Putamen (tissue), 1 donor: ENCODE measurements around the gene LRRK1.

Experiments used
- DNase-seq: peaks from one replicate; pipeline ENCODE4 v3.0.0-alpha.2; 2016; ENCODE audit warnings: low spot score

Gene LRRK1, protein sequence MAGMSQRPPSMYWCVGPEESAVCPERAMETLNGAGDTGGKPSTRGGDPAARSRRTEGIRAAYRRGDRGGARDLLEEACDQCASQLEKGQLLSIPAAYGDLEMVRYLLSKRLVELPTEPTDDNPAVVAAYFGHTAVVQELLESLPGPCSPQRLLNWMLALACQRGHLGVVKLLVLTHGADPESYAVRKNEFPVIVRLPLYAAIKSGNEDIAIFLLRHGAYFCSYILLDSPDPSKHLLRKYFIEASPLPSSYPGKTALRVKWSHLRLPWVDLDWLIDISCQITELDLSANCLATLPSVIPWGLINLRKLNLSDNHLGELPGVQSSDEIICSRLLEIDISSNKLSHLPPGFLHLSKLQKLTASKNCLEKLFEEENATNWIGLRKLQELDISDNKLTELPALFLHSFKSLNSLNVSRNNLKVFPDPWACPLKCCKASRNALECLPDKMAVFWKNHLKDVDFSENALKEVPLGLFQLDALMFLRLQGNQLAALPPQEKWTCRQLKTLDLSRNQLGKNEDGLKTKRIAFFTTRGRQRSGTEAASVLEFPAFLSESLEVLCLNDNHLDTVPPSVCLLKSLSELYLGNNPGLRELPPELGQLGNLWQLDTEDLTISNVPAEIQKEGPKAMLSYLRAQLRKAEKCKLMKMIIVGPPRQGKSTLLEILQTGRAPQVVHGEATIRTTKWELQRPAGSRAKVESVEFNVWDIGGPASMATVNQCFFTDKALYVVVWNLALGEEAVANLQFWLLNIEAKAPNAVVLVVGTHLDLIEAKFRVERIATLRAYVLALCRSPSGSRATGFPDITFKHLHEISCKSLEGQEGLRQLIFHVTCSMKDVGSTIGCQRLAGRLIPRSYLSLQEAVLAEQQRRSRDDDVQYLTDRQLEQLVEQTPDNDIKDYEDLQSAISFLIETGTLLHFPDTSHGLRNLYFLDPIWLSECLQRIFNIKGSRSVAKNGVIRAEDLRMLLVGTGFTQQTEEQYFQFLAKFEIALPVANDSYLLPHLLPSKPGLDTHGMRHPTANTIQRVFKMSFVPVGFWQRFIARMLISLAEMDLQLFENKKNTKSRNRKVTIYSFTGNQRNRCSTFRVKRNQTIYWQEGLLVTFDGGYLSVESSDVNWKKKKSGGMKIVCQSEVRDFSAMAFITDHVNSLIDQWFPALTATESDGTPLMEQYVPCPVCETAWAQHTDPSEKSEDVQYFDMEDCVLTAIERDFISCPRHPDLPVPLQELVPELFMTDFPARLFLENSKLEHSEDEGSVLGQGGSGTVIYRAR (N-terminal part only)

DNA sequence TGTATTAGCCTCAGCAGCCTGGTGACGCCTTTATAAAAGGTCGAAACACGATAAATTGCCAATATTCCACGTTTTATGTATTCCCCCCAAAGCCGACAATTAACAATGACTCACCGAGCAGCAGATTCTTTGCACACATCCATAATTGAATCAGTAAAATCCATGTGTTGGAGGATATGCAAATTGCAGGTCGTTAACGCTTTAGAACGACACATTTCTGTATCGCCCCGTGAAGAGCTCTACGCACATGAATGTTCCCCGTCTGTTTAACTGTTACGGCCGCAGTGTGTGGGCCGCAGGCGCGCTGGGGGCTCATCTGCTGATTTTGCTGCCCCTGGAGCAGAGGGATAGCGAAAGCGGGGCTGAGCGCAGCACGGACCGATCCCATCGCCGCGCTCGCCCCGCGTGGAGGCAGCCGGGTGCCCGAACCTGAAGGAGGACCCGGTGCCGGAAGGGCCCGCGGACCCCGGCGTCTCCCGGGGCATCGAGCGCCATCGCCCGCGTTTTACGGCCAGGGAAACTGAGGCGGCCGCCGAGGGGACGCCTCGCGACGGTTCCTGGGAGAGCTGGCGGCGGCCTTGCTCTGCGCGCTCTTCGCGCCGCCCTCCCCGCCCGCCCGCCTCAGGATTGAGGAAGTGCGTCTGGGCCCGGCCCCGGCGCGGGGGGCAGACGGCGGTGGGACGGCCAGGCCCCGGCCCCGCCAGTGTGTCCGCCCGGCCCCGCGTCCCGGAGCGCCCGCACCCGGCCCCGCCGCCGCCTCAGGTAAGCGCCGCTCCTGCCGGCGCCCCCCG lies at the start of gene LRRK1:
Gene LRRK1, plus strand, starts transcription at position 668 of the 791 bp plus-strand sequence. CDS start 5,276 bp downstream, outside the sequence.
- no peak for DNase-seq

DNA sequence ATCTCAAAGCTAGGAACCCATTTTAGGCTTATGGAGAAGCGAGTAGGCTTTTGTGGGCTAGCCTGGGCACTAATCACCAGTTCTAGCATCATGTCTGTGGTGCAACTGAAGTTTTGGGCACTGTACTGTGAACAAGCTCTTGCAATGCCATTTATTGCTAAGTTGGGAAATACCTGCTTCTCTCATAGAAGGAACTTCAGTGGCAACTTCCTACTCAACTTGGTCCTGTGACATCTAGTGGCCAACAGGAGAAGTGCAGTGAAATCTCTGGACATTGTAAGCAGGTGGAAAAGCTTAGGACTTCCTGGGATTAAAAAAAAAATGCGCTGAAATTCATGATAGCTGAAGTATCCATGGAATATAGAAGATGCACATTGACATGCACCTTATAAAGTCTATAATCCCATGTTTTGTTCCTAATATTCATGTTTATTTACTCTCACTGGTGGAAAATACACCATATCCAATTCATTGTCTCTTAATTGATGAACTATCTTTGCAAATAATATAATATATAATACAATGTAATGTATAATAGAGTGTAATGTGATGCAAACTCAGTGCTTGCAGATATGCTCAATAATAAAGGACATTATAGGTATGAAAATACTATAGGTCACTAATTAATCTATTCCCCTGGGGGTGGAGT lies 46.0 kb upstream of the LRRK1 start:
- DNase-seq: peak; percentile 62

DNA sequence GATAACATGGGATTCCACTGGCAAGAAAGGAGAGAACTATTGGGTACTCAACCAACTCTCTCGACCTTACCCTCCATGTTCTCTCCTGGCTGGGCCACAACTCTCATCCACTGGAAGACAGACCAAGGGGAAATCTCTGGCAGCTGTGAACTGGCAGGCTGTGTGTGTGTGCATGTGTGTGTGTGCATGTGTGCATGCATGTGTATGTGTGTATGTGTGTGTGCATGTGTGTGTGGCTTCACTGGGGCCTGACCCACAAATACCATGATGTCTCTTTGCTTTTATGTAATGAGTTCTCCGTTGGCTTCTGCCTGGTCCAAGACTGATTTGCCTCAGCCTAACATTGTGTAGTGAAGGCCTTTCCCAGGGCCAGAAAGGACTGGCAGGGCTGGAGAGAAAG lies 43.7 kb upstream of the LRRK1 start:
- DNase-seq: no peak

DNA sequence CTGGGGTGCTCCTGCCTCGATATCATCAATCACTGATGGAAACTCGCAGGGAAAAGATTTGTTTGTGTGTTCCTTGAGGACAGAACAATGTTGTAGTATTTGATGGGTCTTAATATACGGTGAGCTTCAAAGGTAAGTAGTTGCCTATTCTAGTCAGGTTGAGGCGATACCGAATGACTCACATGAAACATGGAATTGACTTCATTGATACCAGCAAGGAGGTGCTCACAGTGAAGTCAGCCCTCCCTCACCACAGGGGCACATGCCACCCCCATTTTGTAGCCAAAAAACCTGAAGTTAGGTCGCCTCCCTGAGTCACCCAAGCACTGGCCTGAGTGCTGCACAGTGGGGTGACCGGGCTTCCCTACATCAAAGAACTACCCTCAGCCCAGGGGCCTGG lies 43.2 kb upstream of the LRRK1 start:
- no peak for DNase-seq

DNA sequence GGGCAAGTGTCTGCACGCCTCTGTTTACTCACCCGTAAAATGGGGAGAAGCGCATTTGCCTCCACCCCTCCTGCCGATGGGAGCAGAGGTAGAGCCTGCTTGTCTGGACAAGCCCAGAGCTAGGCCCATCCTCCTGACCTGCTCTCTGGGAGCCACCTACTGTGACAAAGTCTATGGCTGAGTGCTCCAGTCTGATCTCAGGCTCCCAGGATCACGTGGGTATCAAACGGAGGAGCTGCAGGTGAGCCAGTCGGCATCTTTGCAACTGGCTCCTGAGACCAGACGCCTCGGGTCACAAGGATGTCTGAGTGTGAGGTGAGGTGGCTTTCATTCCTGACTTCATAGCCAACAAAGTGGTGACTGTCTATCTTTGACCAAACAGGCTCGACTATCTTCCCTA lies 41.6 kb upstream of the LRRK1 start:
- no peak for DNase-seq

DNA sequence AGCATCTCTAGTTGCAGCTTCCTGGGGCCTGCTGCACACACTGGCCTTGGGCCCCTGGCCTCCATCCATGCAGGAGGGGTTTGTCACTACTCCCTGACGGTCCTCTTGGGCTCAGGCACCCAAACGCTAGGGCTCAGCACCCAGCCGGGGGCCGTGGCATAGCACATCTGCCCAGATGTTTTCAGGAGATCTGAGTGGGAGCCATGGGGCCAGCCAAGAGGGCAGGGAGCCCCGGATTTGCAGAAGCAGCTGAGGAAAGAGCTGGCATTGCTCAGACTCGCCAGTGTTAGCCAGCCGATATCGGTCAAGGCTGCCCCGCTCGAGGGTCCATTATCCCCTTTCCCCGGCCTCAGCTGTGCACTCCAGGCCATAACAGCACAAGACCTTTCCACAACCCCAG lies 41.0 kb upstream of the LRRK1 start:
- DNase-seq: no peak

DNA sequence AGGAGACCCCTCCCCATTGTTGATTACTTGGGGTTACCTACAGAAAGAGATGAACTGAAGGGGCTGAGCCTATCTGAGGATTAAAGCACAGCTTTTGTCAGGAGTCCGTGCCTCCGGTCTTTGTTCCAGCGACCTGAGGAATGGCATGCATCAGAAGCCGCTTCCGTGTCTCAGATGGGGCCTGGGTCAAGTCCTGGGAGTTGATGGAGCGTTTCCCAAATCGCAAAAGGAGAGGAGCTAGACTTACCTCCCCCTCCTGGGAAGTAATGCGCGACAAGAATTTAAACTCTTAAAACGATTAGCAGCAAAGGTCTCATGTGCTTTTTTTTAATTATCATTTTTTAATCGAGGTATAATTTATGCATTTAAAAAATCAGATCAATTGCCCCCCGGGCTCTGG lies 40.5 kb upstream of the LRRK1 start:
- no peak for DNase-seq

DNA sequence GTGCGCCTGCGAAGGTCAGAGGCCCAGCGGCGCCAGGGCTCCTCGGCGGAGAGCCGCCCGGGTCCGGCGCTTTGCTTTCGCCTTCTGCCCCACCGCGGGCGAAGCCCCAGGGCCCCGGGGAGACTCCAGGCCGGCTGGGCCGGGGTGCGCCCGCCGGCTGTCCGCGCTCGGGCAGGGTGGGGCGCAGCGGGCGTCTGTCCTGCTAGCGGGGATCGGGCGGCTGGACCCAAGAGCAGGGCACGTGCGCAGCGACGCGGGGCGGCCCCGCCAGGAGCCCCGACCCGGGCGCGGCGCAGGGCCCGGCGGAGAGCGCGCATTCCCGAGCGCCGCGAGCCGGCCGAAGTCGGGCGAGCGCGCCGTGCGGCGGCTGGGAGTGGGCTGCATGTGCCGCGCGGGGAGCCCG lies 40.1 kb upstream of the LRRK1 start:
- no peak for DNase-seq

DNA sequence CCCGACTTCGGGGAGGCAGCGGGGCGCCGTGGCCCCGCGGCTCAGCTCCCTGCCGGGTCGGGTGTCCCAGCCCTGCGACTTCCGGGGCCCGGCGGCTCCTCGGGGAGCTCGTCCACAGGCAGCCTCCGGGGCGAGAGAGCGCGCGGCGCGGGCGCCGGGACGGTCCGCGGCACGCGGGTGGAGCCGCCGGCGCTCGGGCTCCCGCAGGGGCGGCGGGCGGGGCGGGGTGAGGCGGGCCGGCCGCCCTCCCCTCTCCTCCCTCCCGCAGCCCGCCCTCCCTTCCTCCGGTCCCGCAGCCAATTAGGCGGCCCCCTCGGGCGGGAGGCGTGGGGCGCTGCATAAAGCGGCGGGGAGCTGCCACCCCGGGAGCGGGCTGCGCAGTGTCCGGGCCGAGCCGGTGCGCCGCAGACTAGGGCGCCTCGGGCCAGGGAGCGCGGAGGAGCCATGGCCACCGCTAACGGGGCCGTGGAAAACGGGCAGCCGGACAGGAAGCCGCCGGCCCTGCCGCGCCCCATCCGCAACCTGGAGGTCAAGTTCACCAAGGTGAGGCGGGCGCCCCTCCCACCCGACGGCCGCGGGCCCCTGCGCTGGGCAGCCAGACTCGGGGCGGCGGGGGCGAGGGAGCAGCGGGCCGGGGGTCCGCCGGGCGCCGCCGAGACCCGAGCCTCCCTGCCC lies 39.6 kb upstream of the LRRK1 start, which contains the start of gene ALDH1A3:
Gene ALDH1A3, plus strand, starts transcription at position 368 of the 675 bp plus-strand sequence. Its CDS starts 77 bp downstream, at position 445.
- no peak for DNase-seq

DNA sequence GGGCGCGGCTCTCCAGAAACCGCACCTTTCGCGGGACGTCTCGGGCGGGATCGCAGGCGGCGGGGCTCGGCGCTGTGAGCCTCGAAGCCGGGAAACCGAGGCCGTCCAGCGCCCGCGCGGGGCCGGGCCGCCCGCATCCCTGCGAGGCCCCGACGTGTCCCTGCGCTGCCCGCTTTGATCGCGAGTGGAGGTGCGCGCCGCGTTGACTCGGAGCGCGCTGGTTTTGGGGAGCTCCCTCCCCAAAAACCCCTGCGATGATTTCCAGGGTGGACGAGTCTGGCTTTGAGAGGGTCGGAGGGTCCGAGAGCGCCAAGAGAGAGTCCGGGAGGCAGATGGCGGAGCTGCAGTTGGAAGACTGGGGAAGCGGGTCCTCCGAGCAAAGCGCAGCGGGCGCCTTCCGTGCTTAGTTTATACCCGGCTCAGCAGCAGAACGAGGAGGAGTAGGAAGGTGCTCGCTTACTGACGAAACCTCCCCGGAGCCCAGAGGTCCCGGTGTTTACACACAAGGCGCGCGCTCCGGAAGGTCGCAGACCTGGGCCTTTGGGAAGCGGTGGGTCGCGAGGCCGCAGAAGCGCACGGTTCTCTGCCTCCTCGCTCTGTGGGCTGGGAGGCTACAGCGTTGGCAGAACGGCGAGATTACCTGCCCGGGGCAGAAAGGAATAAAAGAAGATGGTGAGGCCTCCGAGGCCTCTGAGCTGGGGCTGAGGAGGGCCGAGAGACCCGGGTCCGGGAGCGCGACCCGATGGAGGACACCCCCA lies 38.8 kb upstream of the LRRK1 start:
- DNase-seq: no peak

DNA sequence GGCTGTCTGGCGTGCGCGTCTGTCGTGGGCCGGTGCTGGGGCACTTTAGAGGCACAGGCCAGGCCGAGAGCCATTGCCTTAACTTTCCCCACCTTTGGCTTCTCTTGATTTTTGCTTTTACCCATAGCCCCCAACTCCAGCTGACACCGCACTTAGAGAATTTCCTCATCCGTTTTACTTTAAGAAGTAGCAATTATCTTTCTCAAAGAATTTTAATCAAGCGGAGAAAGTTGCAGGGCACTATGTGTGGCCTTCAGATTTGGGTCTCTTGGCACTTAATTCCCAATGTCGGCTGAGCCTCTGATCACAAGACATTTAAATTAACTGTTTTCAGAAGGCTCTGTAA lies 38.3 kb upstream of the LRRK1 start:
- DNase-seq: no peak

DNA sequence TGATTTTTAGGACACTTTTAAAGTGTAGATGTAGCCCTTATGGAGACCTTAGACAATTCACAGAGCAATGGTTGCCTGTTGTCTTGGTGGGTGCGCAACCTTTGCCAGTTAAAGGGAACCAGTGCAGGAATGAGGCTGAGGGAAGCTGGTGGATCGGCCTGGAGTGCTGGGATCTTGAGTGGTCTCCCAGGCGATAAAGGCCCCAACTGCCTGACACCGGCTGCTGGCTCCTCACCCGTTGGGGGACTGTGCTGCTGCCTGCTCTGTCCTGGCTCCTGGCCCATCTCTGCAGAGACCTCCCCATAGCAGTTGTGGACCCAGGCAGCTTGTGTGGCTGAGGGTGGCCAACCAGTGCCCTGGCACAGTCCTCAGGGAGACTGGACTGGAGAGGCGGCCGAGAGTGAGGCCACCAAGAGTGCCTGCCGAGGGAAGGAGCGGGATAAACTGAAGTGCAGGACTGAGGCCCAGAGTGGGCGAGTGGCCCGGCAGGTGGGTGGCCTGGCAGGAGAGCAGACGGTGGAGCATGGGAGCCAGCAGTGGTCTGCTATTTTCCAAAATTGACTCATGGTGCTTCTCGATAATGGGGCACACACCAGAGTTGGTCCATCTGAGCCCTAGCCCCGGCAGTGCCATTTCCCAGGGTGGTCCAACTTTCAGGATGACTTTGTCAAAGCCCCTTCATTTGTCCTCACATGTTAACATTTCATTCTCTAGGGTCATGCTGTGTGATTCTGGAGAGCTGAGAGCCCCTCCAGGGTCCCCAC lies 37.4 kb upstream of the LRRK1 start:
- DNase-seq: no peak

DNA sequence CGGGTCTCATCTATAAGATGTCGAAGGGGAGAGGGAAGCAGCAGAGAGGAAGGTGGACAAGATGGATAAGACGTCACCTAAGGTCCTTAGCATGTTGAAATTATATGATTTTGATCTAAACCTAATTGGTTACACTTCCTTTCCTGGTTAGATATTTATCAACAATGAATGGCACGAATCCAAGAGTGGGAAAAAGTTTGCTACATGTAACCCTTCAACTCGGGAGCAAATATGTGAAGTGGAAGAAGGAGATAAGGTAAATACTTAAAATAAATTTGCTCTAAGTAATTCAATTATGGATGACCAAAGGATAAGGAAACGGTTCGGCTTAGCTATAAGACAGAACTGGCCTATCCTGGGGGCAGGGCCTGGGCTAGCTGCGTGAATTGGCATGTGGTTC lies 34.0 kb upstream of the LRRK1 start:
- no peak for DNase-seq

DNA sequence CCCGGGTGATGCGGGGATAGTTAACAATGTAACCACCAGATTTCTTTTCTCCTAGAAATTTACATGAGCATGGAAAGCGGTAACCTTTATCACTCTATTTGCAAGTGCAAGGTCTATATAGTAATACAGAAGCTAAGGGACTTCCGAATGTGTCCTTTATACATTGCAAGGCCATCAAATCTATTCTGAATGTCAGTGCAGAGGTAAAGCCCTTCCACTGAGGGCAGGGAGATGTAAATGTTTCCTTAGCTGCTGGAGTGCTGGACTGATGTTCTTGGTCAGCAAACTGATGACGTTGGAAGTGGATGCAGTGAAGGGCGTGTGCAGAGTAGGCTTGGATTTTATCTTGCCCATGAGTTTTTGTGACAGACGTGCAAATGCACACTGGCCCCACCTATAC lies 33.3 kb upstream of the LRRK1 start:
- DNase-seq: no peak

DNA sequence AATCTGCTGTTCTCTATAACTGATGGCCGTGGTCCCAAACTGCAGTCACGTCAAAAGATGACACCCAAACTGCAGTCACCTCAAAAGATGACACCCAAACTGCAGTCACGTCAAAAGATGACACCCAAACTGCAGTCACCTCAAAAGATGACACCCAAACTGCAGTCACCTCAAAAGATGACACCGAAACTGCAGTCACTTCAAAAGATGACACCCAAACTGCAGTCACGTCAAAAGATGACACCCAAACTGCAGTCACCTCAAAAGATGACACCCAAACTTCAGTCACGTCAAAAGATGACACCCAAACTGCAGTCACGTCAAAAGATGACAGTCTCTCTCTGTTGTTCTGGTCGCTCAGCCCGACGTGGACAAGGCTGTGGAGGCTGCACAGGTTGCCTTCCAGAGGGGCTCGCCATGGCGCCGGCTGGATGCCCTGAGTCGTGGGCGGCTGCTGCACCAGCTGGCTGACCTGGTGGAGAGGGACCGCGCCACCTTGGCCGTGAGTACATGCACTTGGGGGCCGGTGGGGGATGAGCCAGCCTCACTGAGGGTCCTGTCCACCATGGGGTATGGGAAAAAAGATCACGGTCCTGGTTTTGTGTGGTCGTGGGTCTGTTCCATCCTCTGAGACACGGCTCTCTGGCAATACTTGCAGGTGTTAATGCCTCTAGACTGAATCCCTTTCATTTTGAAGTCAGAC lies 31.8 kb upstream of the LRRK1 start:
- DNase-seq: no peak

DNA sequence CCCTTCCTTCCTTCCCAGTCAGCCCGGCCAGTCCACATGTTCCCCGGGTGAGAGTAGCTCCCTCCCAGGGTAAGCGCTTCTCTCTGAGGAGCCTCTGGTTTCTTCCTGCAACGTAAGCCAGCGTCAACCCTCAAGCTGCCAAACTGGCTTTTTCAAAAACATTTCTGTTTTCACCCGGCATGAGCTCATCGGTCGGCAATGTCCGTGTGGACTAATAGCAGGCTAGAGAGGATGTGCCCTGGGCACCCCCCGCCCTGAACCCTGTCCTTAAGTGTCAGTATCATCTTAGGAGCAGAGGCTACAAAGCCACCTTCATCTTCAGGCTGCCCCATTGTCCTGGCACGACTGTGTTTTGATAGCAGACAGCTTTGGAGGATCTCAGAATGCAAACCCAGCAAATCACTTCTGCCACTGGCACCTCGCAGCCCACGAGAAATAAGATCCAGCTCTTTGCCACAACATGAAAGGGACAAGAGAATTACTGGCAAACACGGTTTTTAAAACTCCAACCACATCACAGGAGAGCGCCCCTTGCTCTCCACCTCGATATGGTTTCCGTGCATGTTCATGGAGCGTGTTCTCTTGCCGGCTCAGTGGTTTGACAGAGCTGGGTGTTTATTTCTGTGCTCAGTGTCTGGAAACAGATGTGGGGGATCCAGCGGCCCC lies 29.6 kb upstream of the LRRK1 start:
- DNase-seq: no peak

DNA sequence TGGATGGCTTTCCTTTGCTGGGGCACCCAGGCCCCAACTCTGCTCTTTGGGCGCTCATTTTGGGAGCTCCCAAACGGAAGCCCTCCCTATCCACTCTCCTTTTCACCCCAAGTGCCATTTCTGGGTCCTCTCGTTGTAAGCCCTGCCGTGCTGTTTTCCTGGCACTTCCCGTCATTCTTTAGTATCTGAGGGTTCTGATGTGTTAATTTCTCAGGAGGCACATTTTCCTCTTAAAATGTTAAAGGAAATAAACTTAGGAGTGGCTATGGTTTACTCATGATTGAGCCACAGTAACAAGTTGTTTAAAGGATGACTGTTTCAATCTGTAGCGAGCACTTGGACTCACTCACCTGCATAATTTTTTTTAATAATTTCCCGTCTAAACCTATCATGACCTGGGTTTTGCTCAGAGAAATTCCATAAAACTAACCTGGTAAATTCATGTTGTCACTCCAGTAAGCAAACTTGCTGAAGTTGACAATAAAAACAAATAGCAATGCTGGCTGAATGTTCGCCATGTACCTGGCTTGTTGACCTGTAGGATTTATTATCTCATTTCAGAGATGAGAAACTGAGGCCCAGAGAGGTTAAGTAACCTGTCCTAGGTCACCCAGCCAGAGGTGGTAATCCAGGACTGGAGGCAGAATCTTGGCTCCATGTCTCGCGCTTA lies 29.0 kb upstream of the LRRK1 start:
- no peak for DNase-seq
